GM12872 (cell line): ENCODE results near the gene MBP.

Experiments used
- TF ChIP-seq, protein P1 (sequence below): IDR thresholded peaks from 3 replicates; pipeline ENCODE4 v1.5.1; 2011; ENCODE audit warnings: low read depth, mild to moderate bottlenecking, low read length, moderate library complexity; ENCODE audit not compliant: insufficient read depth

The MBP gene

DNA sequence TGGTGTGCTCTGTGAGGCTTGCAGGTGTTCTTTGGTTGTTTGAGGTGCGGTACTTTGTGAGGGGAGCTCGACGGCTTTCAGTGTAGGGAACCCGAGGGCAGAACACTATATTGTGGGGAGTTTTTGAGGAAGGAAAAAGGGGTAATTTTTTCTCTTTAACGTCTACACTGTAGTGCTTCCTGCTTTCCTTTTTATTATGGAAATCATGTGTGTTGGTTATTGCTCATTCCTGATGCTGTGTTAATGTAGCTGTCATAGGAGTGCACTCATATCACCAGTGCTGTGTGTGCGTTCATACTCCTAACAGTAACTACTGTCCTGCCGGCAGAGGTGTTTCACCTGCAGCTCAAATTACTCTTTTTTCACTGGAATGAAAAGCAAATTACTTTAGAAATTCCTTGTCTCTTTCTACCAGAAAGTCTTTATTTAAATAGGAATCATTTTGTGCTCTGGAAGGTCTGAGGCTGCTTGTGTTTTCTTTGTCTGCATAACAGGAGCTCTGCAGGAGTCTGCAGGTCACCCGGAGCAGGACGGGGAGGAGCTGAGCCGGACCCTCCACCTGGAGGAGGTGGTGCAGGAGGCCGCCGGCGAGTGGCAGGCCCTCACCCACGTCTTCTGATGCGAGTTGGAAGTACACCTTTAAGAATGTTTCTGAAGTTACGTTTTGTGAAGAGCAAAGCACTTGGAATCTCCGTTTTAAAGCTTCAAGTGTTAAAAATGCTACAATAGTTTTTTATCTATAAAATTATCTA lies 164.7 kb downstream of the MBP start:
- TF ChIP-seq, protein P1, sequence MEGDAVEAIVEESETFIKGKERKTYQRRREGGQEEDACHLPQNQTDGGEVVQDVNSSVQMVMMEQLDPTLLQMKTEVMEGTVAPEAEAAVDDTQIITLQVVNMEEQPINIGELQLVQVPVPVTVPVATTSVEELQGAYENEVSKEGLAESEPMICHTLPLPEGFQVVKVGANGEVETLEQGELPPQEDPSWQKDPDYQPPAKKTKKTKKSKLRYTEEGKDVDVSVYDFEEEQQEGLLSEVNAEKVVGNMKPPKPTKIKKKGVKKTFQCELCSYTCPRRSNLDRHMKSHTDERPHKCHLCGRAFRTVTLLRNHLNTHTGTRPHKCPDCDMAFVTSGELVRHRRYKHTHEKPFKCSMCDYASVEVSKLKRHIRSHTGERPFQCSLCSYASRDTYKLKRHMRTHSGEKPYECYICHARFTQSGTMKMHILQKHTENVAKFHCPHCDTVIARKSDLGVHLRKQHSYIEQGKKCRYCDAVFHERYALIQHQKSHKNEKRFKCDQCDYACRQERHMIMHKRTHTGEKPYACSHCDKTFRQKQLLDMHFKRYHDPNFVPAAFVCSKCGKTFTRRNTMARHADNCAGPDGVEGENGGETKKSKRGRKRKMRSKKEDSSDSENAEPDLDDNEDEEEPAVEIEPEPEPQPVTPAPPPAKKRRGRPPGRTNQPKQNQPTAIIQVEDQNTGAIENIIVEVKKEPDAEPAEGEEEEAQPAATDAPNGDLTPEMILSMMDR = no peak

DNA sequence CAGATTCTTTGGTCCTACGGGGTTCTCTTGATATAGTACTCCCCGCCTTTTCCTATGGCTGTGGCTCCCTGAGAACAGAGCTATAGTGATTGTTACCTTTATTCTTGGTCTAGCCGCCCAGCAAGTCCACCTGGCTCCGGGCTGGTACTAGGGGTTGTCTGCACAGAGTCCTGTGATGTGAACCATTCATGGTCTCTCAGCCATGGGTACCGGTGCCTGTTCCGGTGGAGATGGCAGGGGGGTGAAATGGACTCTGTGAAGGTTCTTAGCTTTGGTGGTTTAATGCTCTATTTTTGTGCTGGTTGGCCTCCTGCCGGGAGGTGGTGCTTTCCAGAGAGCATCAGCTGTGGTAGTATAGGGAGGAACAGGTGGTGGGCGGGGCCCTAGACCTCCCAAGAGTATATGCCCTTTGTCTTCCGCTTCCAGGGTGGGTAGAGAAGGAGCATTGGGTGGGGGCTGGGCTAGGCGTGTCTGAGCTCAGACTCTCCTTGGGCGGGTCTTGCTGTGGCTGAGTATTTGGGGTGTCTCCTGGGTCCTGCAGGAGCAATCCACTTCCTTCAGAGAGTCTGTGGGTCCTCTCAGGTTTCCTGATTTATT lies 166.9 kb downstream of the MBP start:
- TF ChIP-seq, protein P1 = 0 out of 3 replicates have a peak, but pooled peaks have one; percentile 3

DNA sequence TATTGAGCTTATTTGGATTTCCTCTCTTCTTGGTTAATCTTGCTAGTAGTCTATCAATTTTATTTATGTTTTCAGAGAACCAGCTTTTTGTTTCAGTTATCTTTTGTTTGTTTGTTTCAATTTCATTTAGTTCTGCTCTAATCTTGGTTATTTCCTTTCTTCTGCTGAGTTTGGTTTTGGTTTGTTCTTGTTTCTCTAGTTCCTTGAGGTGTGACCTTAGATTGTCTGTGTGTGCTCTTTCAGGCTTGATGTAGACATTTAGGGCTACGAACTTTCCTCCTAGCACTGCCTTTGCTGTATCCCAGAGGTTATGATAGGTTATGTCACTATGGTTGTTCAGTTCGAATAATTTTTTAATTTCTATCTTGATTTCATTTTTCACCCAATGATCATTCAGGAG lies 168.6 kb downstream of the MBP start:
- TF ChIP-seq, protein P1 = no peak

DNA sequence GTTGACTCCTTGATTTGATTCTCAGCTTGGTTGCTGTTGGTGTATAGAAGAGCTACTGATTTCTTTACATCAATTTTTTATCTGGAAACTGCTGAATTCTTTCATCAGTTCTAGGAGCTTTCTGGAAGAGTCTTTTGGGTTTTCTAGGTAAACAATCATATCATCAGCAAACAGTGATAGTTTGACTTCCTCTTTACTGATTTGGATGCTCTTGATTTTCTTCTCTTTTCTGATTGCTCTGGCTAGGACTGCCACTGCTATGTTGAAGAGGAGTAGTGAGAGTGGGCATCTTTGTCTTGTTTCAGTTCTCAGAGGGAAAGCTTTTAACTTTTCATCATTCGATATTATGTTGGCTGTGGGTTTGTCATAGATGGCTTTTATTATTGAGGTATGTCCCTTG lies 169.7 kb downstream of the MBP start:
- TF ChIP-seq, protein P1 = no peak

DNA sequence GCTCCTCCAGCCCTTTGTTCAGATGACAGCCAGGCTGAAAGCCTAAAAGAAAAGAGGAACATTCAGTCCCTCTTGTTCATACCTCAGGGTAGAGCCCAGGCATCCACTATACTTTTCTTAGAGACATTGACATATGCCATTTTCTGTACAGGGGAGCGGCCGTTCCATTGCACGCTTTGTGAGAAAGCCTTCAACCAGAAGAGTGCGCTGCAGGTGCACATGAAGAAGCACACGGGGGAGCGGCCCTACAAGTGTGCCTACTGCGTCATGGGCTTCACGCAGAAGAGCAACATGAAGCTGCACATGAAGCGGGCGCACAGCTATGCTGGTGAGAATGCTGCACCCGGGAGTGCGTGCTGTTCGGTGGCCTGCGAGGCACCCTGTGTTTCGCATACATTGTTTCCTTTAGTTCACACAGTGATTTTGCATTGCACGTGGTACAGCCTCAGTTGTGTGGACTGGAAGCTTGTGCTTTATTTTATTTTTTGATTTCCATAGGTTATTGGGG lies 172.0 kb downstream of the MBP start:
- TF ChIP-seq, protein P1 = no peak

DNA sequence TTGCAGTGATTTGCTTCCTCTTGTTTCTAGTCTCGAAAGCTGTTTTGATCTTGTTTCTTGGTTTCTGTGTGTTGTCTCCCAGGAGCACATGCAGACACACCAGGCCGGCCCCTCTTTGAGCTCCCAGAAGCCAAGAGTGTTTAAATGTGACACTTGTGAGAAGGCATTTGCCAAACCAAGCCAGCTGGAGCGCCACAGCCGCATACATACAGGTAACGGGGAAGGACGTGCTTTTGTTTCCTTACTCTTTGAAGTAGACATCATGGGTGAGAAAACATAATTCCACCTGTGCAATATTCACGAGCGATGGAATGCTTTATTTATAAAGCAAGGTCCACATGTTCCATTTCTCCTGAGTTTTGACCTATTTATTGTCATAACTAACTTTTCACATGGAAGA lies 173.0 kb downstream of the MBP start:
- TF ChIP-seq, protein P1 = no peak

DNA sequence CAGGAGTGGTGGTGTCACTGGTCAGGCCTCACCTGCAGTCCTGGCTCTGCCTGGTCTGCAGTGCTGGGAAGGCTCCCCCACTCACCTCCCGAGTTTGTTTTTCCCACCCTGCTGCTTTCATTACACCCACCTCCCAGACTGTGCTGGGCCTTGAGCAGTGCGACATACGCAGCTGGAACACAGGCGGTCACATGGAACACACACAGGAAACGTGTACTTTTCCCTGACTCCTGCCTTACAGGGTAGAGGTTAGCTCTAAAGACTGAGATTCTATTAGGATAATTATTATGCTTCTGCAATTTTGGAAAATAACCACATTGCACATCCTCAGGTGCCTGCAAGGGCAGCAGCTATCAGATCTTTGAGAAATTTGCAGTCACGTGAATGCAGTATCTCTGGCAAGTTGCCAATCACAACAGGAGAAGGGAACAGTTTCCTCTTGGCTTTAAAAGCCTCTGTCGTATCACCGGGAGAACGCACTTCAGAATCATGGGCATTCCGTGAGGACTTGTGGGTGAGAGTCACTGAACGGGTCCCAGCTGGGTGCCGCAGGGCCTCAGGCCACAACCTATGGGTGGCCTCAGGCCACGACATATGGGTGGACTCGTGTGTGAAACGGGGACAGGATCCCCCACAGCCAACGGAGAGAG lies 173.8 kb downstream of the MBP start:
- TF ChIP-seq, protein P1 = no peak
